WTC11 (cell line): ENCODE data around the gene ONECUT2. TPM values are rescaled to one million over a fixed set of nuclear protein-coding genes. Genes with fewer than 3 reads are reported as not detected.
A peak's percentile ranks its signal among the peaks of the same experiment; 100 is the strongest.

ENCODE experiments used
- ATAC-seq: fragments of 200-7000 bp; cut with Tn5 transposase; 2 replicates; pipeline ENCODE4 v1.10.0; 2021; ENCODE audit warnings: mild to moderate bottlenecking, moderate library complexity
- CTCF ChIA-PET: fragments of 300-600 bp; sonication (Branson Sonifier 250); formaldehyde crosslinking; loops from one replicate; lab custom pipeline; 2021; ENCODE audit warnings: antibody characterized with exemption; lab: Charles Lee
- POLR2A ChIA-PET: fragments of 350-600 bp; sonication (Branson Sonifier 250); formaldehyde crosslinking; loops from one replicate; lab custom pipeline; 2021; ENCODE audit warnings: antibody characterized with exemption; lab: Charles Lee
- DNase-seq: peaks from one replicate; pipeline ENCODE4 v3.0.0; 2021; ENCODE audit warnings: low spot score
- H3K27ac Mint-ChIP-seq: 2 replicates; pipeline ENCODE4 v1.8.0; 2021; ENCODE audit warnings: mixed read lengths
- H3K27me3 Mint-ChIP-seq: 2 replicates; pipeline ENCODE4 v1.8.0; 2021; ENCODE audit warnings: low read depth, mild to moderate bottlenecking, moderate library complexity, mixed read lengths
- H3K36me3 Mint-ChIP-seq: 2 replicates; pipeline ENCODE4 v1.8.0; 2021; ENCODE audit warnings: mixed read lengths
- H3K4me1 Mint-ChIP-seq: 2 replicates; pipeline ENCODE4 v1.8.0; 2022; ENCODE audit warnings: mixed read lengths
- H3K4me3 Mint-ChIP-seq: 2 replicates; pipeline ENCODE4 v1.8.0; 2021; ENCODE audit warnings: mild to moderate bottlenecking, moderate library complexity, mixed read lengths
- H3K9me3 Mint-ChIP-seq: 2 replicates; pipeline ENCODE4 v1.8.0; 2021; ENCODE audit warnings: mixed read lengths
- CREM ChIP-seq: sonication (generic); formaldehyde crosslinking; IDR thresholded peaks from 2 replicates; pipeline ENCODE4 v1.8.1; 2022; ENCODE audit warnings: mild to moderate bottlenecking, missing genetic modification reagents, moderate library complexity
- E2F1 ChIP-seq: sonication (generic); formaldehyde crosslinking; IDR thresholded peaks from 2 replicates; pipeline ENCODE4 v1.8.0; 2022; ENCODE audit warnings: mild to moderate bottlenecking, missing genetic modification reagents
- ERG ChIP-seq: fragments of 250-450 bp; sonication (Bioruptor Pico); IDR thresholded peaks from 2 replicates; pipeline ENCODE4 v1.8.0; 2021; ENCODE audit warnings: mild to moderate bottlenecking
- ETV6 ChIP-seq: sonication (generic); formaldehyde crosslinking; IDR thresholded peaks from 2 replicates; pipeline ENCODE4 v1.8.1; 2022; ENCODE audit warnings: mild to moderate bottlenecking, missing genetic modification reagents
- FOXK1 ChIP-seq: sonication (generic); formaldehyde crosslinking; IDR thresholded peaks from 2 replicates; pipeline ENCODE4 v1.8.0; 2022; ENCODE audit warnings: mild to moderate bottlenecking, moderate library complexity, missing genetic modification reagents
- FOXP1 ChIP-seq: sonication (generic); formaldehyde crosslinking; IDR thresholded peaks from 2 replicates; pipeline ENCODE4 v1.8.0; 2022; ENCODE audit warnings: missing genetic modification reagents, mild to moderate bottlenecking, moderate library complexity, borderline replicate concordance
- GTF2I ChIP-seq: fragments of 250-450 bp; sonication (Bioruptor Pico); conservative IDR thresholded peaks from 2 replicates; pipeline ENCODE4 v1.4.0; 2021; ENCODE audit warnings: mild to moderate bottlenecking
- KAT7 ChIP-seq: sonication (generic); formaldehyde crosslinking; IDR thresholded peaks from 2 replicates; pipeline ENCODE4 v1.8.1; 2023; ENCODE audit warnings: missing genetic modification reagents, mild to moderate bottlenecking, borderline replicate concordance
- MYBL2 ChIP-seq: sonication (generic); formaldehyde crosslinking; IDR thresholded peaks from 2 replicates; pipeline ENCODE4 v1.8.1; 2023; ENCODE audit warnings: mild to moderate bottlenecking, moderate library complexity, missing genetic modification reagents
- NFE2L1 ChIP-seq: sonication (generic); formaldehyde crosslinking; IDR thresholded peaks from 2 replicates; pipeline ENCODE4 v1.8.1; 2023; ENCODE audit warnings: missing genetic modification reagents
- NR3C1 ChIP-seq: sonication (generic); formaldehyde crosslinking; conservative IDR thresholded peaks from 2 replicates; pipeline ENCODE4 v1.8.1; 2023; ENCODE audit warnings: low read depth, mild to moderate bottlenecking, missing genetic modification reagents
- PREB ChIP-seq: sonication (generic); formaldehyde crosslinking; IDR thresholded peaks from 2 replicates; pipeline ENCODE4 v1.8.1; 2022; ENCODE audit warnings: mild to moderate bottlenecking, missing genetic modification reagents, moderate library complexity, borderline replicate concordance
- SP1 ChIP-seq: sonication (generic); formaldehyde crosslinking; conservative IDR thresholded peaks from 2 replicates; pipeline ENCODE4 v1.8.1; 2022; ENCODE audit warnings: missing genetic modification reagents
- TEAD4 ChIP-seq: sonication (generic); formaldehyde crosslinking; IDR thresholded peaks from 2 replicates; pipeline ENCODE4 v1.8.0; 2022; ENCODE audit warnings: mild to moderate bottlenecking, missing genetic modification reagents
- ZNF263 ChIP-seq: sonication (generic); formaldehyde crosslinking; IDR thresholded peaks from 2 replicates; pipeline ENCODE4 v1.8.1; 2022; ENCODE audit warnings: low read depth, mild to moderate bottlenecking, moderate library complexity, missing genetic modification reagents
- total RNA-seq: library from RNA; stranded (reverse); gene quantifications from 3 replicates; pipeline ENCODE4 v1.2.3, GENCODE V29; 2021
- TF ChIP-seq, protein P1 (sequence below): sonication (generic); formaldehyde crosslinking; IDR thresholded peaks from 2 replicates; pipeline ENCODE4 v1.8.1; 2023; ENCODE audit warnings: mild to moderate bottlenecking, moderate library complexity, missing genetic modification reagents

ONECUT2 gene
- total RNA-seq, 1 experiment from 2014 or later, result 0.87 TPM

GRCh38 chr18:57426187-57426586, 9.0 kb upstream of the ONECUT2 start:
- Mint-ChIP-seq H3K4me1 (peaks cover 24% of the 10 kb centered on the region), H3K27ac (no peak overlapping the region), H3K36me3 (no peaks in the 10 kb centered on the region), H3K9me3 (no peaks in the 10 kb centered on the region), H3K27me3 (peaks cover 72% of the 10 kb centered on the region), H3K4me3 (no peak overlapping the region)
- ATAC-seq, result no peak
- POLR2A ChIA-PET, result no interaction called here
- CTCF ChIA-PET, result interaction anchor here (5.2 kb wide), 1 partner anchor 13 kb away, joined by 35 read pairs; no protein-coding TSS in a partner anchor
- no peak for TF ChIP-seq PREB (CRISPR knock-in tag)
- TF ChIP-seq, protein P1, sequence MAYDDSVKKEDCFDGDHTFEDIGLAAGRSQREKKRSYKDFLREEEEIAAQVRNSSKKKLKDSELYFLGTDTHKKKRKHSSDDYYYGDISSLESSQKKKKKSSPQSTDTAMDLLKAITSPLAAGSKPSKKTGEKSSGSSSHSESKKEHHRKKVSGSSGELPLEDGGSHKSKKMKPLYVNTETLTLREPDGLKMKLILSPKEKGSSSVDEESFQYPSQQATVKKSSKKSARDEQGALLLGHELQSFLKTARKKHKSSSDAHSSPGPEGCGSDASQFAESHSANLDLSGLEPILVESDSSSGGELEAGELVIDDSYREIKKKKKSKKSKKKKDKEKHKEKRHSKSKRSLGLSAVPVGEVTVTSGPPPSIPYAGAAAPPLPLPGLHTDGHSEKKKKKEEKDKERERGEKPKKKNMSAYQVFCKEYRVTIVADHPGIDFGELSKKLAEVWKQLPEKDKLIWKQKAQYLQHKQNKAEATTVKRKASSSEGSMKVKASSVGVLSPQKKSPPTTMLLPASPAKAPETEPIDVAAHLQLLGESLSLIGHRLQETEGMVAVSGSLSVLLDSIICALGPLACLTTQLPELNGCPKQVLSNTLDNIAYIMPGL (CRISPR knock-in tag), result no peak
- no peak for TF ChIP-seq ERG
- no peak for TF ChIP-seq NR3C1 (CRISPR knock-in tag)
- no peak for TF ChIP-seq E2F1 (CRISPR knock-in tag)
- TF ChIP-seq TEAD4, result no peak
- TF ChIP-seq GTF2I (CRISPR knock-in tag), result no peak
- no peak for TF ChIP-seq NFE2L1
- DNase-seq, result no peak

DNA sequence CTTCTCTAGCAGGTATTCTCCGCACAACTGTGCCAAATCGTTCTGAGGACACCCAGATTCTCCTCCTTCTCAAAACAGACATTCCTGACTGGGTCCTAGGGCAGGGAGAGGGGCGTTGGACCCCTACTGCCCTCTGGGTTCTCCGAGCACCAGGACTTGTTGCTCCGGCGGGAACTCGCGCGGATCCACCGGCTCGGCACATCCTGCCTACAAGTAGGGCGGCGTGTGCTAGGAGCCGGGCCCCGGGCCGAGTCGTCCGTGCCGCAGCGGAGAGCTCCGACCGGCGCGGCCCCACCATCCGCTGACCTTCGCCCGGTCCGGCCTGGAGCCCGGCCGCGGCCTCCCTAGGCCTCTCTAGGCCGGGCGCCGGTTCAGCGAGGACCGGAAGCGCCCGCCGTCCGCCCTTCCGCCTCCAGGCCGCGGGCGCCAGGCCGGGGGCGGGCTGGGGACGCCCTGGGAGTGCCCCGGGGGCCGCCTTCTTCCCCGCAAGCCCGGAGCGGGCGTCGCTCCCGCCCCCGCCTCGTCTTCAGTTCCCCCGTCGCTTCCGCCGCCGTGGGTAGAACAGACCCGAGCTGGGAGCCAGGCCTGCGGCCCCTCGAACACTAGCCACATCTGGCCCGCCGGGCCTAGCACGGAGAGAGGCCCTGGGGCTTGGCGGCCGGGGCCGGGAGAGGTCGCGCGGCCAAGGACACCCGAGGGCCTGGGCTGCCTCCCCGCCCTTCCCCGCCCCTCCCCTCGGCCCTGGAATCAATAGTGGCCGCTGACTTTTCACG, 7.6 kb upstream of the ONECUT2 start:
- Mint-ChIP-seq H3K4me3 (peak overlapping the region; percentile 68), H3K27ac (no peak overlapping the region), H3K36me3 (no peaks in the 10 kb centered on the region), H3K9me3 (no peaks in the 10 kb centered on the region), H3K4me1 (peaks cover 37% of the 10 kb centered on the region), H3K27me3 (peaks cover 87% of the 10 kb centered on the region)
- CTCF ChIA-PET, result interaction anchor here (1.4 to 5.2 kb wide), 2 partner anchors 12 to 19 kb away, joined by 7 to 35 read pairs; no protein-coding TSS in a partner anchor
- peak; percentile 52 for DNase-seq
- TF ChIP-seq FOXP1 (CRISPR knock-in tag) (peak; percentile 72; the same call in 1 of the 2 replicates), ETV6 (peak; percentile 73; the same call in 1 of the 2 replicates), SP1 (CRISPR knock-in tag) (peak; percentile 64), NFE2L1 (0 out of 2 replicates have a peak, but pooled peaks have one; percentile 20), KAT7 (CRISPR knock-in tag) (0 out of 2 replicates have a peak, but pooled peaks have one; percentile 45), MYBL2 (CRISPR knock-in tag) (0 out of 2 replicates have a peak, but pooled peaks have one; percentile 24), ZNF263 (CRISPR knock-in tag) (no peak), CREM (CRISPR knock-in tag) (0 out of 2 replicates have a peak, but pooled peaks have one; percentile 25), FOXK1 (peak; percentile 39; the same call in 1 of the 2 replicates), ERG (no peak)
- peak; percentile 63 for ATAC-seq
- POLR2A ChIA-PET, result no interaction called here
